Measurements from ENCODE around the gene CERS6.

The CERS6 gene

GRCh38 chr2:168744844-168745243, 288.8 kb downstream of the CERS6 start:
- H3K27ac ChIP-seq = no peak overlapping the region
- TF ChIP-seq CTCF (IDR thresholded peaks at IDR 0.05) (no peak), ZFX (IDR thresholded peaks at IDR 0.05; ENCODE audit: borderline replicate concordance) (no peak)

GRCh38 chr2:168748461-168748860, 292.4 kb downstream of the CERS6 start:
- H3K27ac ChIP-seq = no peak overlapping the region
- no peak for TF ChIP-seq CTCF (IDR thresholded peaks at IDR 0.05)
- TF ChIP-seq ZFX (IDR thresholded peaks at IDR 0.05; ENCODE audit: borderline replicate concordance) = no peak

- H3K27ac ChIP-seq = no peak overlapping the region
- TF ChIP-seq ZFX (IDR thresholded peaks at IDR 0.05; ENCODE audit: borderline replicate concordance) = no peak
- no peak for TF ChIP-seq CTCF (IDR thresholded peaks at IDR 0.05)
Observed at GRCh38 chr2:168749297-168749696, 293.2 kb downstream of the CERS6 start.

- H3K27ac ChIP-seq = no peak overlapping the region
Observed at GRCh38 chr2:168751104-168751740, 295.1 kb downstream of the CERS6 start.

GRCh38 chr2:168752361-168752760, 296.3 kb downstream of the CERS6 start:
- no peak overlapping the region for H3K27ac ChIP-seq
- no peak for TF ChIP-seq CTCF (IDR thresholded peaks at IDR 0.05)
- TF ChIP-seq ZFX (IDR thresholded peaks at IDR 0.05; ENCODE audit: borderline replicate concordance) = no peak

More at GRCh38 chr2:168751104-168751740, 295.1 kb downstream of the CERS6 start:
- no peak for TF ChIP-seq ZFX (IDR thresholded peaks at IDR 0.05; ENCODE audit: borderline replicate concordance)
- no peak for TF ChIP-seq CTCF (IDR thresholded peaks at IDR 0.05)

- TF ChIP-seq ZFX (IDR thresholded peaks at IDR 0.05; ENCODE audit: borderline replicate concordance) = no peak
- no peak for TF ChIP-seq CTCF (IDR thresholded peaks at IDR 0.05)
- H3K27ac ChIP-seq = no peak overlapping the region
Observed at GRCh38 chr2:168753765-168754329, 297.8 kb downstream of the CERS6 start.

- H3K27ac ChIP-seq = no peak overlapping the region
- no peak for TF ChIP-seq CTCF (IDR thresholded peaks at IDR 0.05)
- TF ChIP-seq ZFX (IDR thresholded peaks at IDR 0.05; ENCODE audit: borderline replicate concordance) = no peak
Observed at GRCh38 chr2:168757223-168757622, 301.2 kb downstream of the CERS6 start.

Data from 22Rv1 (cell line).